KMS-11 (cell line): Measurements from ENCODE around the gene SEMA4G.

Source experiments
- H2AFZ ChIP-seq: fragments of 200-600 bp; sonication (generic); 2 replicates; pipeline ENCODE4 v1.6.1; 2016; ENCODE audit warnings: antibody characterized with exemption, mixed run types, low read depth
- H3K27ac ChIP-seq: fragments of 200-600 bp; sonication (generic); 2 replicates; pipeline ENCODE4 v1.6.1; 2016; ENCODE audit warnings: mild to moderate bottlenecking, mixed run types
- H3K27me3 ChIP-seq: fragments of 200-600 bp; sonication (generic); 2 replicates; pipeline ENCODE4 v1.6.1; 2017; ENCODE audit warnings: mild to moderate bottlenecking, low read depth, mixed run types, moderate library complexity; ENCODE audit not compliant: insufficient read depth
- H3K36me3 ChIP-seq: fragments of 200-600 bp; sonication (generic); 2 replicates; pipeline ENCODE4 v1.6.1; 2017; ENCODE audit warnings: mild to moderate bottlenecking, mixed run types; ENCODE audit not compliant: insufficient read depth
- H3K4me1 ChIP-seq: fragments of 200-600 bp; sonication (generic); 2 replicates; pipeline ENCODE4 v1.6.1; 2016; ENCODE audit warnings: mild to moderate bottlenecking, low read depth, mixed run types; ENCODE audit not compliant: poor library complexity, severe bottlenecking
- H3K4me2 ChIP-seq: fragments of 200-600 bp; sonication (generic); 2 replicates; pipeline ENCODE4 v1.7.0; 2016; ENCODE audit warnings: mild to moderate bottlenecking, mixed run types
- H3K4me3 ChIP-seq: fragments of 200-600 bp; sonication (generic); IDR thresholded peaks from 2 replicates; pipeline ENCODE4 v1.6.1; 2017; ENCODE audit warnings: low read depth, low read length, mixed read lengths; ENCODE audit not compliant: insufficient read depth
- H3K79me2 ChIP-seq: fragments of 200-600 bp; sonication (generic); 2 replicates; pipeline ENCODE4 v1.6.1; 2016; ENCODE audit warnings: low read depth, mixed run types; ENCODE audit not compliant: insufficient read depth
- H3K9ac ChIP-seq: fragments of 200-600 bp; sonication (generic); 2 replicates; pipeline ENCODE4 v1.6.1; 2016; ENCODE audit warnings: mild to moderate bottlenecking, mixed run types
- H4K20me1 ChIP-seq: fragments of 200-600 bp; sonication (generic); 2 replicates; pipeline ENCODE4 v1.6.1; 2016; ENCODE audit warnings: mild to moderate bottlenecking, mixed run types; ENCODE audit not compliant: insufficient read depth
- TF ChIP-seq, protein P1 (sequence below): fragments of 200-600 bp; sonication (generic); conservative IDR thresholded peaks from 2 replicates; pipeline ENCODE4 v1.6.1; 2017; ENCODE audit warnings: low read depth, mild to moderate bottlenecking, antibody characterized with exemption, low read length, moderate library complexity, mixed read lengths

The SEMA4G gene

GRCh38 chr10:100979791-100980272 is 10.5 kb downstream of the SEMA4G start:
- no peaks in the 10 kb centered on the region for H4K20me1 ChIP-seq
- H3K36me3 ChIP-seq: no peaks in the 10 kb centered on the region
- H3K4me2 ChIP-seq: no peak overlapping the region
- H2AFZ ChIP-seq: no peak overlapping the region
- no peaks in the 10 kb centered on the region for H3K27me3 ChIP-seq
- no peaks in the 10 kb centered on the region for H3K4me1 ChIP-seq
- H3K9ac ChIP-seq: no peak overlapping the region
- H3K27ac ChIP-seq: no peak overlapping the region
- TF ChIP-seq, protein P1, sequence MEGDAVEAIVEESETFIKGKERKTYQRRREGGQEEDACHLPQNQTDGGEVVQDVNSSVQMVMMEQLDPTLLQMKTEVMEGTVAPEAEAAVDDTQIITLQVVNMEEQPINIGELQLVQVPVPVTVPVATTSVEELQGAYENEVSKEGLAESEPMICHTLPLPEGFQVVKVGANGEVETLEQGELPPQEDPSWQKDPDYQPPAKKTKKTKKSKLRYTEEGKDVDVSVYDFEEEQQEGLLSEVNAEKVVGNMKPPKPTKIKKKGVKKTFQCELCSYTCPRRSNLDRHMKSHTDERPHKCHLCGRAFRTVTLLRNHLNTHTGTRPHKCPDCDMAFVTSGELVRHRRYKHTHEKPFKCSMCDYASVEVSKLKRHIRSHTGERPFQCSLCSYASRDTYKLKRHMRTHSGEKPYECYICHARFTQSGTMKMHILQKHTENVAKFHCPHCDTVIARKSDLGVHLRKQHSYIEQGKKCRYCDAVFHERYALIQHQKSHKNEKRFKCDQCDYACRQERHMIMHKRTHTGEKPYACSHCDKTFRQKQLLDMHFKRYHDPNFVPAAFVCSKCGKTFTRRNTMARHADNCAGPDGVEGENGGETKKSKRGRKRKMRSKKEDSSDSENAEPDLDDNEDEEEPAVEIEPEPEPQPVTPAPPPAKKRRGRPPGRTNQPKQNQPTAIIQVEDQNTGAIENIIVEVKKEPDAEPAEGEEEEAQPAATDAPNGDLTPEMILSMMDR: no peak
- H3K79me2 ChIP-seq: no peaks in the 10 kb centered on the region
- no peak overlapping the region for H3K4me3 ChIP-seq

GRCh38 chr10:100980311-100980710 is 11.0 kb downstream of the SEMA4G start:
- Histone ChIP-seq H3K79me2 (no peaks in the 10 kb centered on the region), H3K4me1 (no peaks in the 10 kb centered on the region), H3K4me2 (no peak overlapping the region), H3K4me3 (no peak overlapping the region), H3K9ac (no peak overlapping the region), H3K27ac (no peak overlapping the region), H3K27me3 (no peaks in the 10 kb centered on the region), H4K20me1 (no peaks in the 10 kb centered on the region), H3K36me3 (no peaks in the 10 kb centered on the region), H2AFZ (no peak overlapping the region)
- TF ChIP-seq, protein P1: no peak

GRCh38 chr10:100980711-100981110 is 11.4 kb downstream of the SEMA4G start:
- Histone ChIP-seq H3K36me3 (no peaks in the 10 kb centered on the region), H4K20me1 (no peaks in the 10 kb centered on the region), H3K4me3 (no peak overlapping the region), H2AFZ (no peak overlapping the region), H3K4me1 (no peaks in the 10 kb centered on the region), H3K9ac (no peak overlapping the region), H3K27ac (no peak overlapping the region), H3K27me3 (no peaks in the 10 kb centered on the region), H3K79me2 (no peaks in the 10 kb centered on the region), H3K4me2 (no peak overlapping the region)
- TF ChIP-seq, protein P1: no peak

- Histone ChIP-seq H3K79me2 (no peaks in the 10 kb centered on the region), H3K27ac (no peak overlapping the region), H3K27me3 (no peaks in the 10 kb centered on the region), H3K4me1 (peaks cover 3% of the 10 kb centered on the region), H3K4me2 (no peak overlapping the region), H3K36me3 (no peaks in the 10 kb centered on the region), H2AFZ (no peak overlapping the region), H3K4me3 (no peak overlapping the region), H4K20me1 (no peaks in the 10 kb centered on the region), H3K9ac (no peak overlapping the region)
- TF ChIP-seq, protein P1: no peak
Measured at GRCh38 chr10:100981178-100981772, 12.0 kb downstream of the SEMA4G start.
